ENCODE results near the gene KRT81.

The KRT81 gene

DNA sequence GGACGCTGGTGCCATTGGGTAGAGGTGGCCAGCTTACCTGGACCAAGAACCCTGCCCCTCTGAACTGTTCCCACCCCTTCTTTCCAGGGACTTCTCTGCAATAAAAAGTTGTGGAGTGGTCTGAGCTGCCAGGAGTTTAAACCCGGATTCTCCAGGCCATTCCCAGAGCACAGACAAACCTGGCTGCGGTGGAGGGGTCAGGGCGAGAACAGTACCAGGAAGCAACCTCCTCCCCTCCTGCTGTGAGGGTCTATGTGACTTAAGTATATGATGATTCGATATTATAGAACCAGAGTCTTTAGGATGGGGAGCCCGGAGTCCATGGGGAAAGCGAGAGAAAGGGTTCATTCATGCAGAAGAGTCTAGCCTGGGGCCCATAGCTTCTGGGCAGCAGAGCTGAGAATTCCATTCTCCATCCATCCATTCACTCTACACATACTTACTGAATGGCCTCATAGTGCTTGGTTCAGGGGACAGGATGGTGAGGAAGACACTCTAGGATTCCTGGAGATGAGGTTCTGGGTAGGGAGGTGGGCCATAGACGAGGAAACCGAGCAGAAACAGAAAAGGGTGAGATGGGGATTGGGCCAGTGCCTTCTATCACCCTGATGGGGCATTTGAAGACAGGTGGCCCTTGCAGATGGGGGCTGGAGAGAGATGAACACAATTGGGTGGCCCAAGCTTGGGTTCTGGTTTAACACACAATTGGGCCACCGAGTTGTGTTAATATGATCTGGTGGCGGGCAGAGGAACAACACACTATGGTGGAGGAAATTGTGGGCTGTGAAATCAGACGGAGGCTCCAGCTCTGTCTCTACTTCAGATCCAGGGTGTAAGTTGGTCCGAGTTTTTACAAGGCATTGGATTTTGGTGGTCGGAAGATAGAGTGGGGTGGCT lies 11.7 kb downstream of the KRT81 start:
- Mint-ChIP-seq H3K4me1 (peaks cover 2% of the 10 kb centered on the region), H3K27me3 (peaks cover 24% of the 10 kb centered on the region), H3K36me3 (no peaks in the 10 kb centered on the region), H3K9me3 (no peaks in the 10 kb centered on the region), H3K4me3 (no peak overlapping the region), H3K27ac (no peak overlapping the region)
- no peak for ATAC-seq (ENCODE audit: low read depth)
- no peak for DNase-seq (ENCODE audit: low spot score in 2 of 2)

DNA sequence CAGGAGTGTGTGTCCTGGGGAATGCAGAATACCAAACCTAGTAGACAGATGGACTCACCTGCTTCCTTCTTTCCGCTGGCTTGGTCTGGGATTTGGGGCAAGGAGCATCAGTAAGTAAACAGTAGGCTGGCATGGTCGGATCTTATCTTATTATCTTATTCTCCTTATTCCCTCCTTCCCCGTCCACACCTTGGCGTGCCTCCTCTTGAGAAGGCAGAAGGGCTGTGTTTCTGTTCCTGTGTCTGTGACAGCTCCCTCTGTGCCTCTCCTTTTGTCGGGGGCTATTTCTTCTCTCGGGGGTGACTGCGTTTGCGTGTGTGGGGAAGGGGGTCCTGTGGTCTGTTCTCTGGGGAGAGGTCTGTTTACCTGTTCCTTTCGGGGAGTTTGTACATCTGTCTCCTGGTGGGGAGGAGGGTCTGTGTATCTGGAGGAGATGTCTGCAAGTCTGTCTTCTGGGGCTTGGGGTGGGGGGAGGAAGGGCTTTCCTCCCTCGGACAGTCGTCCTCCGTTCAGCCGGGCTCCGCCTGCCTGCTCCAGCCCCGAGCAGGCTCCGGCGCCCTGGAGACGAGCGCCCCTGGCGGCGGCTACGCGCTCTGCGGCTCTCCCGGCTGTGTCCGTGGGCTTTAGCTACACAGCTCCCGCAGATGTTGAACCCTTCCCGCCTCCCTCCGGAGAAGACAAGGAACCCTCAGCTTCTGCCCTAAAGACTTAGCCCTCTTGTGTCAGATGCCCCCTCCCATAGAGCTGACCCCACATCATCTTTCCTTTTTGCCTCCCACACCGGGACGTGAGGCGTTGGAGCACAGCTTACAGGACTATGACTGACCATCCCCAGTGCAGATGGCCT lies 12.5 kb downstream of the KRT81 start:
- Mint-ChIP-seq H3K27ac (no peak overlapping the region), H3K36me3 (no peaks in the 10 kb centered on the region), H3K4me1 (peaks cover 2% of the 10 kb centered on the region), H3K27me3 (peaks cover 30% of the 10 kb centered on the region), H3K4me3 (no peak overlapping the region), H3K9me3 (no peaks in the 10 kb centered on the region)
- DNase-seq (ENCODE audit: low spot score in 2 of 2) (peak; percentile 53 to 73), ATAC-seq (ENCODE audit: low read depth) (peak; percentile 93)

DNA sequence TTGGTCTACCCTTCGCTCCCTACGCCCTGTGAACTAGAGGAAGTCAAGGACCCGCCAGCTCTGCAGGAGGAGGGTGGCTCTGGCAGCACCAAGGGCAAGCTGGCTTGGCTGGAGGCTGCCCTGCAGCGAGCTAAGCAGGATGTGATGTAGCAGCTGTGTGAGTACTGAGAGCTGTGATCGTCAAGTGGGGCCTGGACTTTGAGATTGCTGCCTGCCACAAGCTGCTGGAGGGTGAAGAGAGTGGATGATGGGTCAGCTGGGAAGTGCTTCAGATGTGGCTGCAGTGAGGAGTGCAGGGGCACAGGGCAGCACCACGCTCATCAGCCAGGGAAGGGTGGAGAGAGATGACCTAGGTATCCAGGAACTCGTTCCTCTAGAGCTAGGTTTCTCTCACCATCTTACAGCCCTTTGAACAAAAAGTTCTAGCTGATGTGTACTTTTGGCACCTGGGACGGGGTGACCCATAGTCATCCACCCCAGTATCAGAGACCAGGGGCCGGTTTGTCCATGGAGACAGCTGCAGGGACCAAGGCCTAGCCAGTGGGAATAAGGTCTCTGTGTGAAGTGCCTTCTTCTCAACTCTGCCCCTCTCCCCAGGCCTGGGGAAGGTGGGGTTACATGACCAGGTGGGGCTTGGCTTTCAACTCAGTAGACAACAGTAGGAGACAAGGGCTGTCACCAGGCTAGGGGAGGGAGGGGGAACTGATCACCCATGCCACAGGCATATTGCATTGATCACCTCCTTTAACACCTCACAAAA lies 13.7 kb downstream of the KRT81 start:
- Mint-ChIP-seq H3K4me1 (peaks cover 2% of the 10 kb centered on the region), H3K27ac (no peak overlapping the region), H3K27me3 (peaks cover 29% of the 10 kb centered on the region), H3K9me3 (no peaks in the 10 kb centered on the region), H3K36me3 (no peaks in the 10 kb centered on the region), H3K4me3 (no peak overlapping the region)
- DNase-seq (ENCODE audit: low spot score in 2 of 2): no peak
- ATAC-seq (ENCODE audit: low read depth): no peak

DNA sequence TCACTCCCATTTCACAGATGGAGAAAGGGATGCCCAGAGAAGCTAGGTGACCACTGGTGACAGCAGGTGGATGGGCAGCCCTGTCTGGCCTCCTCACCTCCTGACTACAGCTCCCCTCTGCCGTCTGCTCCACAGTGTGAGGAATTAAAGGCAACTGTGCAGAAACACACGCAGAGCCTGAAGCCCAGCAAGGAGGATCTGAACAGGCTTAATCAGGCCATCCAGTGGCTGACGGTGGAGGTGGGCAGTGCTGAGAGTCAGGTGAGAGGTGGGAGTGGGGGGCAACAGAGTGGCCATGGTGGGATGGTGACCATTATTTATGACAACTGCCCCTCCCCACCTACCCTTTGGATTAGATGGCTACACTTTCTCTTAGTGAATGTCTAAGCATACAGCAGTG lies 15.6 kb downstream of the KRT81 start:
- DNase-seq (ENCODE audit: low spot score in 2 of 2) (no peak), ATAC-seq (ENCODE audit: low read depth) (no peak)
- no peak overlapping the region for H3K4me3 Mint-ChIP-seq
- peaks cover 31% of the 10 kb centered on the region for H3K27me3 Mint-ChIP-seq
- H3K4me1 Mint-ChIP-seq: peaks cover 2% of the 10 kb centered on the region
- no peaks in the 10 kb centered on the region for H3K36me3 Mint-ChIP-seq
- H3K27ac Mint-ChIP-seq: no peak overlapping the region
- H3K9me3 Mint-ChIP-seq: no peaks in the 10 kb centered on the region

DNA sequence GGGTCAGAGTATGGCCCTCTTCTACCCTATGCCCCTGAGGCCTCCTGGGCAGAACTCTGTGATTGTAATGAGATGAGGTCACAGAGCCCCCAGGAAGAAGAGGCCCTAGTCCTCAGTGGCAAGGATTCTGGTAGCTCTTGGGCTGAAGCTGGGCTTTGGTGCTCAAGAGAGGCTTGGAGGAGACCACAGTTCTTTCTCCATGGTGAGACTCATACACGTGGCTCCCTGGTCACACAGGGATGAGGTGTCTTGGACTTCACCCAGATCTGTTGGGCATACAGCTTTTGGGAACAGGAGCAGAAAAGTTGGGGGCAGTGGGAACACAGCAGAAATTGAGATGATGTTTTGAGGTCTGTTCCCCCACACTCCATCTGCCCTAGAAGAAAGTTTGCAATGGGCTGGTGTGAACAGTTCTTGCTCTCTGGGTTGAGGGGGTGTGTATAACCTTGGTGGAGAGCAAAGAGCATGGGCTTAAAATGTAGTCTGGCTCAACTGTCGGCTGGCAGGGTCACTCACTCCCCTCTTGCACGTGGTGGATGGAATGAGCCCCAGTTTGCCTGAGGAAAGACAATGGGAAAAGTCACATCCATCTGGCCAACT lies 16.7 kb downstream of the KRT81 start, which contains the start of gene KRT86:
TSS of gene KRT86 (plus strand) at position 125 of the 600 bp plus-strand sequence. CDS start 27,272 bp downstream, outside the sequence.
- DNase-seq (ENCODE audit: low spot score in 2 of 2) (no peak), ATAC-seq (ENCODE audit: low read depth) (no peak)
- Mint-ChIP-seq H3K4me1 (peaks cover 2% of the 10 kb centered on the region), H3K9me3 (no peaks in the 10 kb centered on the region), H3K4me3 (no peak within 1 kb of the TSS), H3K27me3 (peaks cover 30% of the 10 kb centered on the region), H3K27ac (no peak within 1 kb of the TSS), H3K36me3 (no peaks in the 10 kb centered on the region)

DNA sequence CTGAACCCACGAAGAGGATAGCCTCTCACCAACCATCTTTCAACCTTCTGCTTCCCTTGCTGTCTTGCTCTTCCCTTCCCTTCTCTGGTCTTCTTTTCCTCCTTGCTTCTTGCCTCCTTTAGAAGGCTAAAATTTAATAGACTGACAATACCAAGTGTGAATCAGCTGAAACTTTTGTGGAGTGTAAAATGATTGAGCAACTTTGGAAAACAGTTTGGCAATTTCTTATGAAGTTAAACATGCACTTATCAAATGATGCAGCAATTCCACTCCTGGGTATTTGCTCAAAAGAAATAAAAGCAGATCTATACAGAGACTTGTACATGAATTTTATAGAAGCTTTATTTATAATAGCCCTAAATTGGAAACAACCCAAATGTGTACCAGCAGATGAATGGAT lies 20.2 kb downstream of the KRT81 start:
- H3K36me3 Mint-ChIP-seq: no peaks in the 10 kb centered on the region
- no peak for ATAC-seq (ENCODE audit: low read depth)
- peaks cover 23% of the 10 kb centered on the region for H3K27me3 Mint-ChIP-seq
- H3K4me1 Mint-ChIP-seq: no peaks in the 10 kb centered on the region
- no peak overlapping the region for H3K27ac Mint-ChIP-seq
- no peak for DNase-seq (ENCODE audit: low spot score in 2 of 2)
- H3K4me3 Mint-ChIP-seq: no peak overlapping the region
- no peaks in the 10 kb centered on the region for H3K9me3 Mint-ChIP-seq

DNA sequence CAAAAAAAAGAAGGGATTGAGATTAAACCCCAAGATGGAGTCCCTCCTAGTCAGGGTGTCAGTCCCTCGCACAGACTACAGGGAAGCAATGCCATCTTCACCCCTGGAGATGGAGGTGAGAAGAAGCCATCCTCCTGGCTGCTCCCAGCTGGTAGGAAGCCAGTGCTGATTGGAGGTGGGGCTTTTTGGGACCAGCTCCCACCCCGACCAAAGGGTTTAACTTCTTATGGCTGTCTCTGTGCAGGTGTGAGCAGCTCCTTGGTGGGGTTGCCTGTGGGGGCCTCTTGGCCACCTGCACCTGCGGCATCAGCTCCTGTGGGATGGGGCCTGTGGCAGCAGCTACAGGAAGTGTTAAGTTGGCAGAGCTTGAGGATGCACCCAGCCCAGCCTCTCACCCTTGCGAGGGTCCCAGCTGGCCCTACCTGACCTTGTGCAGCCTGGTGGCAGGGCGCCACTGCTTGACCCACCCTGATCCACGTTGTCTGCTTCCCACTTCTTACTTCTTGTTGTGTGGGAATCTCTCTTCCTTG lies 20.7 kb downstream of the KRT81 start:
- H3K27ac Mint-ChIP-seq: no peak overlapping the region
- peaks cover 22% of the 10 kb centered on the region for H3K27me3 Mint-ChIP-seq
- H3K4me1 Mint-ChIP-seq: no peaks in the 10 kb centered on the region
- no peak overlapping the region for H3K4me3 Mint-ChIP-seq
- H3K9me3 Mint-ChIP-seq: no peaks in the 10 kb centered on the region
- H3K36me3 Mint-ChIP-seq: no peaks in the 10 kb centered on the region
- ATAC-seq (ENCODE audit: low read depth): no peak
- DNase-seq (ENCODE audit: low spot score in 2 of 2): no peak

DNA sequence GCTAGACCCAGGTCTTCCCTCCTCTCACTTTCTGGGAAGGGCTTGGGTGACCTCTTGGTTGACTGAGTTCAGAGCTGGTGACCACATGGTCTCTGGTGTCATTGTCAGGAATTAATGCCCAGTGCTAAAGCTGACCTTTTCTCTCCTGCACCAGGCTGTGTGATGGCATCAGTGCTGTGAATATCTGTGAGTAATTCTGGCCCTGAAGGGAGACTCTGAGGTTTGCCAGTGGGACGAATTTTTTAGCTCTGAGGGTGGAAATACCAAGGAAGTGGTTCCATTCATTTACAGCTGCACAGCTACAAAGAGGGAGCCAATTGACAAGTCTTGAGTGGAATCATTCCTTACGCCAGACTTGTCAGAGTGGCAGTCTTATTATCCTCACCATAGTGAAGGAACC lies 23.1 kb downstream of the KRT81 start:
- no peak for ATAC-seq (ENCODE audit: low read depth)
- Mint-ChIP-seq H3K9me3 (no peaks in the 10 kb centered on the region), H3K36me3 (no peaks in the 10 kb centered on the region), H3K27me3 (peaks cover 11% of the 10 kb centered on the region), H3K27ac (no peak overlapping the region), H3K4me1 (no peaks in the 10 kb centered on the region), H3K4me3 (no peak overlapping the region)
- no peak for DNase-seq (ENCODE audit: low spot score in 2 of 2)

DNA sequence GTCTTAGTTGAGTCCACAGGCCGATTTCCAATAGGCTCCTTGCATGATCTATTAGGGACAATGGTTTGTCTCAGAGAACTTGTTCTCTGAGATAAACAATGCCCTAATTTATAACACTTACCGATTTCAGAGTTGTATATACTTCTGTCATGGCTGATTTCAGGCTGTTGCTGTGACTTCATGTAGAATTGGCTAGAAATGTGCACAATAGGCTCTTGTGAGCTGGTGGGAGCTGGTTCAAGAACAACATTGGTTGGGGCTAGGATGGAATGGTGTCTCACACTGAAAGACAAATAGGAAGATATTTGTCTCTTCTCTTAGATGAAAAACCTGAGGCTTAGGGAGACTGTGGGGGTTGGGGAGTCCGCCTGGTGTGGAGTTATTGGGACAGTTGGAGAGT lies 23.6 kb downstream of the KRT81 start:
- H3K9me3 Mint-ChIP-seq: no peaks in the 10 kb centered on the region
- H3K27me3 Mint-ChIP-seq: peaks cover 11% of the 10 kb centered on the region
- ATAC-seq (ENCODE audit: low read depth): no peak
- no peak overlapping the region for H3K4me3 Mint-ChIP-seq
- H3K4me1 Mint-ChIP-seq: no peaks in the 10 kb centered on the region
- no peaks in the 10 kb centered on the region for H3K36me3 Mint-ChIP-seq
- no peak for DNase-seq (ENCODE audit: low spot score in 2 of 2)
- no peak overlapping the region for H3K27ac Mint-ChIP-seq

DNA sequence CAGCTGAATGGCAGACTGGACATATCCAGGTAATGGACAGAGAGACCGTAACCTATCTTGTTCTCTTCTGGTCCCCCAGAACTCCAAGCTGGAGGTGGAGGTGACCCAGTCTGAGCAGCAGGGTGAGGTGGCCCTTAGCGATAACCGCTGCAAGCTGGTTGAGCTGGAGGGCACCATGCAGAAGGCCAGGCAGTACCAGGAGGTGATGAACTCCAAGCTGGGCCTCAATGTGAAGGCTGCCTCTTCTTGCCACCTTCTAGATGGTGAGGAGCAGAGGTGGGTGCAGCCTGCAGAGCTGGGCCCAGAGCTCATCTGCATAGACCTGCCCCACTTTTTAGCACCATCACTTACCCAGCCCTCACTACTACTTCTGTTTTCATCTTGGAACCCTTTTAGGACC lies 24.1 kb downstream of the KRT81 start:
- Mint-ChIP-seq H3K9me3 (peaks cover 1% of the 10 kb centered on the region), H3K4me1 (no peaks in the 10 kb centered on the region), H3K27me3 (peaks cover 12% of the 10 kb centered on the region), H3K4me3 (no peak overlapping the region), H3K27ac (no peak overlapping the region), H3K36me3 (no peaks in the 10 kb centered on the region)
- ATAC-seq (ENCODE audit: low read depth) (no peak), DNase-seq (ENCODE audit: low spot score in 2 of 2) (no peak)

DNA sequence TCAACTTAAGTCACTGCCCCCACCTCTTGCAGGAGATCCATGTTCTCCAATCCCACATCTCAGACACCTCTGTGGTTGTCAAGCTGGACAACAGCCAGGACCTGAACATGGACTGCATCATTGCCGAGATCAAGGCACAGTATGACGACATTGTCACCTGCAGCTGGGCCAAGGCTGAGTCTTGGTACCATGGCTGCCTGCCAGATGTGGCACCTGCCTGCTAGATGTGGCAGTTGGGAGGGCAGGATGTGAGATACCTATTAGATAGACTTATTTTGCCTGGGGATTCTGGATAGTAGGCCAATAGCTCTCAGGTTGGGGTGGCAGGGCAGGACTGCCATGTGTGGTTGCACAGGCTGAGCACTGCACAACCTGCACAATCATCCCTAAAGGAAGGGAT lies 24.8 kb downstream of the KRT81 start:
- H3K4me3 Mint-ChIP-seq: no peak overlapping the region
- H3K4me1 Mint-ChIP-seq: no peaks in the 10 kb centered on the region
- H3K27ac Mint-ChIP-seq: no peak overlapping the region
- ATAC-seq (ENCODE audit: low read depth) (no peak), DNase-seq (ENCODE audit: low spot score in 2 of 2) (no peak)
- peaks cover 1% of the 10 kb centered on the region for H3K9me3 Mint-ChIP-seq
- H3K27me3 Mint-ChIP-seq: peaks cover 16% of the 10 kb centered on the region
- no peaks in the 10 kb centered on the region for H3K36me3 Mint-ChIP-seq

DNA sequence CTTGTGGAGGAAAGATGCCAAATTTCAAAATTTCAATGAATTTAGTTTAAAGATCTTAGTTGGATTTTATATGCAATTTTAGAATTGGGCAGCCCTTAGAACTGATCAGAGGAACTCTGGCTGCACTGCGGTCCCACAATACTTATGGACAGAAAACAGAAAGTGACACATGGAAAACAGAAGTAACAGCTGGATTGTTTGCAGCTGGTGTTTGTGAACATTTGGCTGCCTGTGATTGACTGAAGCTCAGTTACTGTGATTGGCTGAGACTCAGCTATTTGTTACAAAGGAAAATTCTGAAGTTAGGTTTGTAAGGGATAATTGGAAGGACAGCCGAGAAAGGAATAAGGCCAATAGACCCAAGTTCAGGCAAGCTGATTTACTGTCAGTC lies 26.9 kb downstream of the KRT81 start:
- no peaks in the 10 kb centered on the region for H3K4me1 Mint-ChIP-seq
- H3K9me3 Mint-ChIP-seq: peaks cover 1% of the 10 kb centered on the region
- H3K27ac Mint-ChIP-seq: no peak overlapping the region
- no peak overlapping the region for H3K4me3 Mint-ChIP-seq
- ATAC-seq (ENCODE audit: low read depth): no peak
- H3K36me3 Mint-ChIP-seq: no peaks in the 10 kb centered on the region
- no peak for DNase-seq (ENCODE audit: low spot score in 2 of 2)
- H3K27me3 Mint-ChIP-seq: peaks cover 11% of the 10 kb centered on the region

DNA sequence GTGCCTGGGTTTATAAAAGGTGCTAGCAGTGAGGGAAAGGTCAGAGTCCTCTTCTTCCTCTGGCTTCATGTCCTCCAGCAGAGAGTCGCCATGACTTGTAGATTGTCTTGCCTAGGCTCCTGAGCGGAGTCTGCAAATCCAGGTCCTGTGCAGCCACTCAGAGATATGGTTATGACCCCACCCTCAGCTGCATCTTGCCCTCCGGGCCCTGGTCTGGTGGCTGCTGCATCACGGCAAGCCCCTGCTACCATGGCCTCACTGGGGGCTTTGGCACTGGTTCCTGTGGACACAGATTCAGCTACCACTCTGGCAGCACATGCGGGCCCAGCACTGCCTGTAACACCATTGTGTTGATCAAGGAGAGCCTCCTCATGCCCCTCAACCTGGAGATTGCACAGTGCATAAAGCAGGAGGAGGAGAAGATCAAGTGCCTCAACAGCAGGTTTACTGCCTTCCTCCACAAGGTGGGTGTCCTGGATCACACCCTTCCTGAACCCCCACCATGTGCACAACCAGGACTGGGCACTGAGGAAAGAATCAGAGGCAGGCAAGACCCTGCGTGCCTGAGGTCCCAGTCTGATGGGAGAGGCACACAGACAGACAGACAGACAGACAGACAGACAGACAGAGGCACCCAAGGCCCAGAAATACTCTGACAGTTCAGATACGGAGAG lies 27.4 kb downstream of the KRT81 start:
- H3K27me3 Mint-ChIP-seq: peaks cover 15% of the 10 kb centered on the region

More for the DNA sequence above, 27.4 kb downstream of the KRT81 start:
- Mint-ChIP-seq H3K4me1 (no peaks in the 10 kb centered on the region), H3K9me3 (peaks cover 1% of the 10 kb centered on the region), H3K4me3 (no peak overlapping the region), H3K36me3 (no peaks in the 10 kb centered on the region), H3K27ac (no peak overlapping the region)
- DNase-seq (ENCODE audit: low spot score in 2 of 2) (no peak), ATAC-seq (ENCODE audit: low read depth) (no peak)
